Brain pericyte (primary cell): ENCODE data around the gene RBM4.
"Not testable (repeated sequence)": the region's sequence is repeated elsewhere in the genome, so short reads cannot be mapped to it uniquely, and the experiment has no call there.

Experiments used
- DNase-seq: peaks from one replicate; pipeline ENCODE4 v3.0.0-alpha.2; 2012; ENCODE audit warnings: low read depth, low spot score

The RBM4 gene, protein sequence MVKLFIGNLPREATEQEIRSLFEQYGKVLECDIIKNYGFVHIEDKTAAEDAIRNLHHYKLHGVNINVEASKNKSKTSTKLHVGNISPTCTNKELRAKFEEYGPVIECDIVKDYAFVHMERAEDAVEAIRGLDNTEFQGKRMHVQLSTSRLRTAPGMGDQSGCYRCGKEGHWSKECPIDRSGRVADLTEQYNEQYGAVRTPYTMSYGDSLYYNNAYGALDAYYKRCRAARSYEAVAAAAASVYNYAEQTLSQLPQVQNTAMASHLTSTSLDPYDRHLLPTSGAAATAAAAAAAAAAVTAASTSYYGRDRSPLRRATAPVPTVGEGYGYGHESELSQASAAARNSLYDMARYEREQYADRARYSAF

DNA sequence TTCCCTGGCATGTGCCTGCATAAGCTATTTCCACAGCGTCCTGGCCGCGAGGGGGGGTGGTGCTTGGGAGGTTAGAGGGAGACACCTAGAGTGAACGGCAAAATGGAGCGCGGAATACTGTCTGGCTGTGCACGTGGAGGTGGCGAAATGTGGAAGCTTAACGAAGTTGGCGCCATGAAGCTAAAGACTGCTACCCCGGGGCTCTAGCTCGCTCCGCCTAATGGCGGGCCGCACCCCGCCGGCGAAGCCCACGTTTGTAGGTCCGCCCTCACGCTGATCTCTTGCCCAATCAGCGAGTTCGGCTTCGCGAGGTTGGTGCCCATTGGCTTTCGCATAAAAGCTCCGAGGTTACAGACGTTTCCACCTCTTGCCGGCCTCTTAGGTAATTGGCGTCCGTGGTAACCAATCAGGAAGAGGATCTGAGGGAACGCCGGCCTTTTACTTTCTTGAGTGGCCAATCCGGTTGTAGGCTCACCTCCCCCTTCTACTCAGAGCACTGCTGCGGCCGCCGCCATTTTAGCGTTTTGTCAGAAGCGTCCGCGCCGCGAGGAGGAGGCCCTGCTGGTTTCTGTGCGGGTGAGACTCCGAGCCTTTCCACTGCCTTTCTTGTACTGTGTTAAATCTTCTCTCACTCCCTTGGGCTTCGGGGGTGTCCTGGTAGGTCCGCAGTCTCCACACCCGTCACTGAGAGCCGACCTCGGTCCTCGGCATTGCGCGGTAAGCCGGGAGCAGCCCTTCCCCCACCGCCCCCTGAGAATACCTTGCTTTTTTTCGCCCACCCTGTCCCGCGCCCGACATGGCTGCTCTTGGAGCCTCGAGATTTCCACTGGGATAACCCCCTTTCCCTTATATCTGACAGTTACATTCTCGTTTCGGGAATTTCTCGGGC lies at the start of gene RBM4:
RBM4 (plus strand) TSS at position 527 of the 889 bp plus-strand sequence. CDS start 1,009 bp downstream, outside the sequence.
- DNase-seq = peak; percentile 98

DNA sequence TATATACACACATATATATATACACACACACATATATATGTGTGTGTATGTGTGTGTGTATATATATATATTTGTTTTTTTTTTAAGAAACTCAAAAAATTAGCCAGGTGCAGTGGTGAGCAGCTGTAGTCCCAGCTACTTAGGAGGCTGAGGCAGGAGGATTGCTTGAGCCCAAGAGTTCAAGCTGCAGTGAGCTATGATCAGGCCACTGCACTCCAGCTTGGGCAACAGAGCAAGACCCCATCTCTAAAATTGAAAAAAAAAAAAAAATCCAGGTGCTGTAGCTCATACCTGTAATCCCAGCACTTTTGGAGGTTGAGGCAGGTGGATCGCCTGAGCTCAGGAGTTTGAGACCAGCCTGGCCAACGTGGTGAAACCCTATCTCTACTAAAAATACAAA lies 49.2 kb upstream of the RBM4 start:
- DNase-seq = not testable (repeated sequence)

DNA sequence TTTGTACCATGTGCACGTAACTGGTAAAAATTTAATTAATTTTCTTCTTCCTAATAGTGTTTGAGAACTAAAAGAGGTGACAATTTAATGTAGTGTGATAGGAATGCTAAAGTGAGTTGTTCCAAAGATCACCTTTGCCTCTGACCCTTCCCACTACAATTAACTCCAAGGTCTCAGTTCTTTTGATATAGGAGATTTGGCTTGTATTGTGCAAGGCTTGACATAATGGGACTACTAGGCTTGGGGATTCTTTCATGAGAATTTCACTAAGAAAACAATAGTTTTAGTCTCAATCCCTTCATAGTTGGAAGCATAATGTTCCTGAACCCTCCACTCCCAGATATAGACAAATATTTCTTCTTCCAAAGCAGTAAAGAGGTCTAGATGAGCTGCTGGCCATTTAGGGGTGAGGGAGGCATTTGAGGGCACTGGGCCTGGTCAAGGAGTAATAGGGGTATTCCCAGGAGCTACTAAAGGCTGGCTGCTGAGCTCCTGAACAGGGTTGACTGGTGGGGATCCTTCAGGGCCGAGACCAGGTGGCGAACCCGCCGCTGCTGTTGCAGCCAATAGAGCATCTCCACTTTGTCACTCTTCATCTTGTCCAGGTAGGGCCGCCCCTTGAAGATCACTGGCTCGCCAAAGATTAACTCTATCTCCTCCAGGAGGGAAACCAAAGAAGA lies 48.4 kb upstream of the RBM4 start:
- DNase-seq = no peak

DNA sequence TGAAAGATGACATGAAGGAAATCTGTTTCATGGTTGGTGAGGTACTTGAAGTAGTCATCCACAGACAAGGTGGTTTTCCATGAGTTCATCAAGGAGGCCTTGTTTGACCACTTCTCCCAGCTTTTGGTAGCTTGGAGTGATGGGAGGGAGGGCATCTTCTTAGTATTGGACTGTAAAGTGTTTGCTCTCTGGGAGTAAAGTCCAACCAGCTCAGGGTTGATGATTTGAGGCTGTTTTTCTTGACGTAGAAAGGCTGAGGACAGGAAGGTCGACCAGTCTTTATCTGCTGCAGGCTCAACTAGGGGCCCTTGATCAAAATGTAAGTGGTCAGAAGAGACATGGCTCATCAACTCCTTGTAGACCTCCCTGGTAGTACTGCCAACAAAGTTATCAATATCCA lies 47.3 kb upstream of the RBM4 start:
- DNase-seq = no peak

DNA sequence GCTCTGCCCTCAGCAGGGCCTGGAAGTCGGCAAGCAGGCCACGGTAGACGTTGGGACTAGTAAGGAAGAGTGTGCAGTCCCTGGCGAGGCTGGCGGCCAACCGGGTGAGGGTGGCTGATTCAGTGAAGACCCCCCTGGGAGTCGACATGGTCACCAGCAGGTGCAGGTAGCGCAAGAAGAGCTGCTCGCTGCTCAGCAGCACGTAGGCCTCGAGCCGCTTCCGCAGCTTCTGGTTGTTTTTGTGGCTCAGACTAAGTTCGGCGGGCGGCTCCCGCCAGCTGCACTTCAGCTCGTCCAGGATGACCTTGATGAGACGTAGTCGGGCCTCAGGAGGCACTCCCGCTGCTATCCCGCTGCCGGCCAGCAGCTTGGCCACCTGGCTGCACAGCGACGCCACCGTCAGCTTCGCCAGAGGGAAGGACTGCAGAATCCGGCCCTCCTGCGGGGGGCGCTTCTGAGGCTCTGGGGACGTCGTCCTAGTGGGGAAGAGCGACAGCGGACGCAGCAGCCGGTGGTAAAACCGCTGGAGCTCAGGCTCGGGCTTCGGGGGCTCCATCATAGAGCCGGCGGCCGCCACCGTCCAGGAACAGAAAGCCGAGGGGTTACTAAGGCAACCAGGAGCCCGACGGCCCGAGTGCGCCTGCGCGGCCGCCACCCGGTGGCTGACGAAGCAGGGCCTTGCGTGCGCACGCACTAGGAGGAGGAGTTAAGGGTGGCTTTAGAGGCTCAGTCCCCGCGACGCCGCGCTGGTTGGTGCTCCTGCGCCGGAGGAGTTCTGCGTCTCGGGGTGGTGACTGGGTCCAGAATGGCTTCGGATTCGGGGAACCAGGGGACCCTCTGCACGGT lies 45.8 kb upstream of the RBM4 start, which contains the start of the genes CCDC87 and CCS:
CCDC87 (minus strand) TSS at position 607 of the 846 bp plus-strand sequence; CDS start at position 559, 48 bp downstream.
CCS (plus strand) TSS at position 729 of the 846 bp plus-strand sequence; CDS start at position 806, 77 bp downstream.
- peak; percentile 81 for DNase-seq

DNA sequence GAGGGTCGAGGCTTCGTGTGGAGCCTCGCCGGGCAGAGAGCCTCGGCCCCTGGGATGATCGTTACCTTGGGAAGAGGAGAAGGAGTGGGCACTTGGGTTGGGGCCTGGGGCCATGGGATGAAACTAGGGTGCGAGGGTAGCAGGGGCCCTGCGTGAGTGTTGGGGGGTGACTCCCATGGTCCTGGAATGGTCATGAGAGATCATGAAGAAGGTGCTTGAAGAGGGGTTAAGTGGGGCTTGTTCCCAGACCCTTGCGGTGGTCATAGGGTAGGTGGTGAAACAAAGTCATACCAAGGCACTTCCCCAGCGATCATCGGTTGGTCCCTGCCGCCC lies 45.2 kb upstream of the RBM4 start:
- no peak for DNase-seq

DNA sequence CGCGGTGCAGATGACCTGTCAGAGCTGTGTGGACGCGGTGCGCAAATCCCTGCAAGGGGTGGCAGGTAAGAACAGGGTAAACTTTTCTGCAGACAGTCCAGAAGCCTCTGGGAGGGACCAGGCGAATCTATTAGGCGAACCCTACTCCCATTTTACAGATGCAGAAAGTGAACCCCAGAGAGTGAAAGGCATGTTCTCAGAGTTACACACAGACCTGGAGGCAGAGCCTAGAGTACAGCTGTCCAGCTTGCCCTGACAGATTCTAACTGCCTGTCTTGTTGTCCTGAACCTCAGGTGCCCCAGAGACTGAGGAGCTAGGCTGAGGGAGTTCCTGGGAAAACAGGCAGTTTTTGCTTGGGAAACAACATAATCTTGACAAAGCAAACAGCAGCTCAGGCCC lies 44.9 kb upstream of the RBM4 start:
- no peak for DNase-seq

DNA sequence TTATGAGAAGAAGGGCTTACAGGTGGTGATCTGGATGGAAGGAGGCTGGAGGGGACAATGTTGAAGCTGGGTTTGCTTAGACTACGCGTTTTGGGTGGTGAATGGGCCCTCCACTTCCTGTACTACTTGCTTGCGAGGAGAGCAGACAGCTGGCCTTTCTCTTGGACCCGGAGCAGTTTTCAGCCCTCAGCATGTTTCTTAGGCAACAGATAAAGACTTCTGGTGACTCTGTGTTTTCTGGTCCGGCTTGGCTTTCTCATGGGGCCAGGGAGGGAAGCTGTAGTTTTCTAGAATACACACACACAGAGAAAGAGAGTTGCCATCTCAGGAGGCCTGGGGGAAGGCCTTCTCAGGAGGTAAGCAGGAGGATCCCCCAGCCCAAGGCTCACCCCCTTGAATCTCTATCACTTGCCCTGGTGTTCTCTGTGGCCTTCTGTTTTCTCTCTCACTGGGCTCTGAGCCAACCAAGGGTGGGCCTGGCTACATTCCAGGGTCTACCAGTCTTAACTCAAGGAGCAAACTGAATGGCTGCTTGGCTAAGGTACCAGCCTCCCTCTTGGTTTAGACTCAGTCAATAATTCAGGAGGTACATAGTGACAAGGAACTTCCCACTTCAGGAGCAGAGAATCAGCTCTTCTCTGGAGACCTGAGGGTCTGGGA lies 43.1 kb upstream of the RBM4 start:
- no peak for DNase-seq

DNA sequence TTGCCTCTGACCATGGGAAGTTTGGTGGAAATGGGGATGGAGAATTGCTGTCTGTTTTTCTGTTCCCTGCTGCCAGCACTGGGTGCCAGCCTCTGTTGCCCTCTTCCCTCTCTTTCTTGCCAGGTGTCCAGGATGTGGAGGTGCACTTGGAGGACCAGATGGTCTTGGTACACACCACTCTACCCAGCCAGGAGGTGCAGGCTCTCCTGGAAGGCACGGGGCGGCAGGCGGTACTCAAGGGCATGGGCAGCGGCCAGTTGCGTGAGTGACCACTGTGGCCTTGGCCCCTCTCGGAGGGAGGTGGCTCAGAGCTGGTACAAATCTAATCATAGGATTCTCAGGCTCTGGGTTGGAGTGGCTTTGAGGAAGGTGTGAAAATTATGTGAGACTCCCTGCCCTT lies 39.5 kb upstream of the RBM4 start:
- no peak for DNase-seq

DNA sequence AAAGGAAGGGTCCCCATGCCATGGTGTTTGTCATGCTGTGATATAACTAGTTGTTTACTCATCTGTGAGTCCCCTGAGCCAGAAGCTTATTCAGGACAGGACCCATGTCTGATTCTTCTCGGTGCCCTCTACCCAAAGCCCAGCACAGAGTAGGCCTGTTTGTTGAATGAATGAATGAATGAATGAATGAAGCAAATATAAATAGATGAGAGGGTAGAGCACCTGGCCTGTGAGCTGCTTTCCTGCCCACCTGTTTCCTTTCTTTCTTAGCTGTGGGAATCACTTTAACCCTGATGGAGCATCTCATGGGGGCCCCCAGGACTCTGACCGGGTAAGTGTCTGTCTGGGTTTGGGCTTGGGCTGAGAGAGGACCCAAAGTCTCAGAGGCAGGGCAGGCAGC lies 38.3 kb upstream of the RBM4 start:
- DNase-seq = no peak

DNA sequence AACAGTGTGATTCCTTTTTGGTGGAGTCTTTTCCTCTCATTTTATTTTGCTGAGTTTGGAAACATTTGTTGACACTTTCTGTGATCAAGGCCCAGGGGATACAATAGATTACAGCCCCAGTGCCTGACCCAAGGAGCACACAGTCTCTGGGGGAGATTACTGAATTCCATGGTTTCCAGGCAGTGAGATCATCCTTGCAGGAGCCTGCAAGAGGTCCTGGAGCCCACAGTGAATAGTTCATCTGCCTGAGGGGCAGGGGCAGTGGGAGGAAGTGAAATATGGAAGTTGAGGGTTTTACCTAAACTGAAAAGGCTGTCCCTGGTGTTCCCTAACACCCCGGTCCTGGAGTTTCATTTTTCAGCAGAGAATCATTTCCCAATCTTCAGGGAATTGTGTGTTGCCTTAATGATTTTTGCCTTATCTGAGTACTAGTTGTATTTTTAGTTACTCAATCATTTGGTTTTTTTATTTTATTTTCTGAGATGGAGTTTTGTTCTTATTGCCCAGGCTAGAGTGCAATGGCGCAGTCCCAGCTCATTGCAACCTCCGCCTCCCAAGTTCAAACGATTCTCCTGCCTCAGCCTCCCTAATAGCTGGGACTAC lies 37.8 kb upstream of the RBM4 start:
- DNase-seq = peak; percentile 68

DNA sequence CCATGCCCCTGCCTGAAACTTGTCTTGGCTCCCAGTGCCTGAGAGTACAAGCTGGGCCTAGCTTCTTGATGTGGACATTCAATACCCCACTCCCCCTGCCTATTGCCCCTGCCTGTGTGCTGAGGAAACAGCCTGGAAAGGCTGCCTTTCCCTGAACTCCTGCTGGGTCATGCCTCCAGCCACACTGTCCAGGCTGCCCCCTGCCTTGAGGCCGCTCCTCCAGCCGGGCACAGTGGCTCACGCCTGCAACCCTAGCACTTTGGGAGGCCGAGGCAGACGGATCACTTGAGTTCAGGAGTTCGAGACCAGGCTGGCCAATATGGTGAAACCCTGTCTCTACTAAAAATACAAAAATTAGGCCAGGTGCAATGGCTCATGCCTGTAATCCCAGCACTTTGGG lies 35.4 kb upstream of the RBM4 start:
- DNase-seq = no peak

DNA sequence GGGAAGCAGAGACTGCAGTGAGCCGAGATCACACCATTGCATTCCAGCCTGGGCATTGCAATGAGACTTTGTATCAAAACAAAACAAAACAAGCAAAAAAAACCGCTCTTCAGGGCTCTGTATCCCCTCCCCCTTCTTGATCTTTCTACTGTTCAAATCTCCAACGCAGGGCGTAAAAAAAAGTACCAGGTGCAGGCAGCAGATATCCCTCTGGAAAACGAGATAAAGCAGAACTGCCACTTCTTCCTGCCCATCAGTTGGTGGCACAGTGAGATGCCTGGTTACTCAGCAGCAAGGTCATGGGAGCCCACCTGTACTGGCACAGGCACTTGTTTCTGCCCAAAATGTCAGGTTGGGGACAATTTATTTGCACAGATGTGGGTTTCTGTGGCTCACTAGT lies 34.3 kb upstream of the RBM4 start:
- no peak for DNase-seq

DNA sequence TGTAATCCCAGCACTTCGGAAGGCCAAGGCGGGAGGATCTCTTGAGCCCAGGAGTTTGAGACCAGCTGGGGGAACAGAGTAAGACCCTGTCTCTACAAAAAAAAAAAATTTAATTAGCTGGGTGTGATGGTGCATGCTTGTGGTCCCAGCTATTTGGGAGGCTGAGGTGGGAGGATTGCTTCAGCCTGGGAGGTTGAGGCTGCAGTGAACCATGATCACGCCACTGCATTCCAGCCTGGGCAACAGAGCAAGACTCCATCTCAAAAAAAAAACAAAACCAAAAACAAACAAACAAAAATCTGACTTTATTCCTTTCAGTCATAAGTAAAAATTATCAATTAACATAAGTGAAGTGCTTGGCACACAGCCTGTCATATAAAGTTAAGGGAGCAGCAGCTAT lies 31.9 kb upstream of the RBM4 start:
- not testable (repeated sequence) for DNase-seq

DNA sequence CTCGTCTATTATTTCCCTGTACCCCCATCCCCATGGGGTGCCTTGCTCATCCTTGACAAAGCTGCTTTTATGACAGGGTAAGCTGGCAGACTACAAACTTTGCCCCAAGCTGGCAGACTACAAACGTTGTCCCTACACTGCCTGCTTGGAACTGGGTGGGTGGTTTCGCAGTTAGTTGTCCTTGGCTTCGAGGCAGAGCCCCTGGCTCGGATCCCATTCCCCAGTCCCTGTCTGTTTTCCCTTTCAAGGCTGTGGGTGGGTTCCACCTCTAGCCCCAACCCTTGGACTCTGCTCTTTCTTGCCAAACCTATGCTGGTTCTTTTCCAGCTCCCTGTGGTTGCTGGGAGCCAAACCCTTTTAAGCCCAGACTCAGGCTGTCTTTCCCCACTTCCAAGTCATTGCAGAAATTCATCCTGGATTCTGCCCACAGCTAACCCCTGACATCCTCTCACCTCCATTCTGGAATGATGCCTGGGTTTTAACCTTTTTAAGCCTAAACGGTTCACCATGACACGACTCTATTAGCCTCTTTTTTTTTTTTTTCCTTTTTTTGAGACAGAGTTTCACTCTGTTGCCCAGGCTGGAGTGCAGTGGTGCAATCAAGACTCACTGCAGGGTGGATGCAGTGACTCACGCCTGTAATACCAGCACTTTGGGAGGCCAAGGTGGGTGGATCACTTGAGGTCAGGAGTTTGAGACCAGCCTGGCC lies 31.2 kb upstream of the RBM4 start:
- DNase-seq = peak; percentile 73

DNA sequence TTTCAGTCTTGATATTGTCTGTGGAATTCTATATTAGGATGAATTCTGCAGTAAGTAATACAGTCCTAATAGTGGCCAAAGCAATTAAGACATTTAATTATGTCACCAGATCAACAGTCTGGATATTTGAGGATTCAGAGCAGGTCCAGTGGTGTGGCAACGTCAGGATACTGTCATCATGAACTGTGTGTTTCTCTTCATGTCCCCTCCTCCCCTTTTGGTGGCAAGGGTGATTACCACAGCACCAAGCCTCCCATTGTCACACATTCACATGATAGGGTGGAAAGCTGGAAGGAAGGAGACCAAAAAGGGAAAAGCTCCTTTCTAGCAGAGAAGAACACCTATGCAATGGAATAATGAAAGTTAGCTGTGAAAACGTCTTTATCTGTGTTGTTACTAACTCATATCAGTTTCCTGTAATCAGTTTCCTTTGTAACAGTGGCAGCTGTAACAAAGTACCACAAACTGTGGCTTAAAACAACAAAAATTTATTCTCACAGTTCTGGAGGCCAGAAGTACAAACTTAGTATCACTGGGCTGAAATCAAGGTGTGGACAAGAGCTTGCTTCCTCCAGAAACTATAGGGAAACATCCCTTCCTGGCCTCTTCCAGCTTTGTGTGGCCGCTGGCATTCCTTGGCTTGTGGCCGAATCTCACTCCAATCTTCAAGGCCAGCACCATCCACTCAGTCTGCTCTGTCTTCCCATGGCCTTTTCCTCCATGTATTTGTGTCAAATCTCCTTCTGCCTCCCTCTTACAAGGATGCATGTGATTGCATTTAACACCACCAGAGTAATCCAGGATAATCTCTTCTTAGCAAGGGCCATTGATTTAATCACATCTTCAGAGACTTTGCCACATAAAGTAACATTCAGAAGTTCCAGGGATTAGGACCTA lies 28.5 kb upstream of the RBM4 start:
- DNase-seq = no peak

DNA sequence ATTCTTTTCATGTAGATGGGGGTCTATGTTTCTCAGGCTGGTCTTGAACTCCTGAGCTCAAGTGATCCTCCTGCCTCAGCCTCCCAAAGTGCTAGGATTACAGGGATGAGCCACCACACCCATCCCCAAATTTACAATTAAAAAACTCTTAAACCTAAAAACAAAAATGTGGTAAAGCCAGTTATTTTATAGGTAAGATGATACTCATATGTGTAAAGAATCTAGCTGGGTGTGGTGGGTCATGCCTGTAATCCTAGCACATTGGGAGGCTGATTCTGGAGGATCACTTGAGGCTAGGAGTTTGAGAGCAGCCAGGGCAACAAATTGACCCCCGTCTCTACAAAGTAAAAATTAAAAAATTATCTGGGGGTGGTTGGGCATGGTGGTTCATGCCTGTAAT lies 26.0 kb upstream of the RBM4 start:
- no peak for DNase-seq

DNA sequence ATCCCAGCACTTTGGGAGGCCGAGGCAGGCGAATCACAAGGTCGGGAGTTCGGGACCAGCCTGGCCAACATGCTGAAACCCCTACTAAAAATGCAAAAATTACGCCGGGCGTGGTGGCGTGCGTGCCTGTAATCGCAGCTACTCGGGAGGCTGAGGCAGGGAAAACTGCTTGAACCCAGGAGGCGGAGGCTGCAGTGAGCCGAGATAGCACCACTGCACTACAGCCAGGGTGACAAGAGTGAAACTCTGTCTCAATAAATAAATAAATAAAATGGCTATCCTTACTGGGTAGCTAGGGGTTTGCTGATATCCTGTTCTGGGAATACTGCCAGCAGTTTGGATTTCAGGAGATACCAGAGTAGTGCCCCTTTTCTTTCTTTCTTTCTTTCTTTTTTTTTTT lies 24.4 kb upstream of the RBM4 start:
- no peak for DNase-seq
